SU-DHL-6 (cell line): Measurements from ENCODE around the gene TRIM27.

Experiments used
- CTCF ChIP-seq: fragments of 200-600 bp; sonication (generic); IDR thresholded peaks from one replicate; pipeline ENCODE4 v1.5.1; 2017; ENCODE audit warnings: antibody characterized with exemption, mild to moderate bottlenecking, low read length, moderate library complexity; ENCODE audit not compliant: insufficient read depth, poor library complexity, severe bottlenecking
- EZH2phosphoT487 ChIP-seq: fragments of 200-600 bp; sonication (generic), shearing (Covaris generic); conservative IDR thresholded peaks from 2 replicates; pipeline ENCODE4 v1.6.1; 2018; ENCODE audit warnings: mild to moderate bottlenecking, antibody characterized with exemption, low read length, moderate library complexity, mixed read lengths

- TF ChIP-seq CTCF (no peak), EZH2phosphoT487 (no peak)
Measured at GRCh38 chr6:28965706-28966105, 41.9 kb upstream of the TRIM27 start.
